HPDE6-E6E7 (cell line): ENCODE data around the gene NTN1.
"Not testable (repeated sequence)": the region's sequence is repeated elsewhere in the genome, so short reads cannot be mapped to it uniquely, and the experiment has no call there.

Source experiments
- DNase-seq: peaks from one replicate; pipeline ENCODE4 v3.0.0; 2011; ENCODE audit warnings: missing footprints; ENCODE audit errors: extremely low spot score

Gene NTN1

GRCh38 chr17:9244066-9245052 lies 223.0 kb downstream of the NTN1 start:
- no peak for DNase-seq

GRCh38 chr17:9247401-9247938 lies 226.2 kb downstream of the NTN1 start:
- no peak for DNase-seq

DNA sequence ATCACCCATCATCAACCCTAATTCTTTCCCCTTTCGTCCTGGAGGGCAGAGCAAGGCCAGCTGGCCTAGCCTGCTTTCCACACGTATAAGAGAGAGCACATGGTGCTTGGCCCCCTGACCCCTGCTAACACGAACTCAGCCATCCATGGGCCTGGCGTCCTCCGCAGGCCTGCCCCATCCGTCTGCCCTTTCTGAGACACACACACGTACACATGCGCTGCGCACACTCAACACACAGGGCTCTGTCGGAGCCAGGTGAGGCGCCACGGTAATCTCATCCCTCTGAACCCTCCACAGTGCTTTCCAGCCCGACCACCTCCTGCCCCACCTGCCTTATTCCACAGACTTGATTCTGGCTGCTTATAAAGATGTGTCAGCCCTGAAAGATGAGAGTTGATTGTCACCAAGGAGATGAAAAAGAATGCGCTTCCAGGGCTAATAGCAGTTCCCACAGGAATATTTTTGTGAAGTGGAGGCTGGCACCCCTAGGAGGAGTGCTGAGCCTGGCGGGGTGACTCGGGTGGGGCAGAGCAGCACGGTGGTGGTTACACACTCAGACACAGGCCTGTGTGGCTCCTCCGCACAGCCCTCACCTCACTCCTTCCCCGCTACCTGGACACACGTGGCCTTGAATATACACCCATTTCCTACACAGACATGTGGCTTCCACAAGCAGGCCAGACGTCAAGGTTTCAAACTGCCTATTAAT lies 228.1 kb downstream of the NTN1 start:
- DNase-seq = no peak

GRCh38 chr17:9251273-9251672 lies 230.0 kb downstream of the NTN1 start:
- DNase-seq = no peak

- DNase-seq = no peak
These were observed 232.0 kb downstream of the NTN1 start for GRCh38 chr17:9253308-9253707.

- no peak for DNase-seq
These were observed 233.5 kb downstream of the NTN1 start for GRCh38 chr17:9254841-9255240.

GRCh38 chr17:9255833-9256232 lies 234.5 kb downstream of the NTN1 start:
- no peak for DNase-seq

DNA sequence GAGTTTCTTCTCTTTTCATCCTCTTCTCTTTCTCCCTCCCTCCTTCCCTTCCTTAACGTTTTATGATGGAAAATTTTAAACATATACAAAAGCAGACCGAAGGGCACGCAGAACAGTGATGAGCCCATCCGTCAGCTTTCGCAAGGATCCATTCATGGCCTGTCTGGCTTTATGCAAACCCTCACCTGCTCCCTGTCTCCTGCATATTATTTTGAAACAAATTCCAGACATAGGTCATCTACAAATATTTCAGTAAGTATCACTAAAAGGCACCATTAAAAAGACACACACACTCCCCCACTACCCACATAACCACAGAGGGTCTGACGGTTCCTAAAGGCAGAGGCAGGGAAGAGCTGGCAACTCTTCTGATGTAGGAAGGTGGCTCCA lies 235.0 kb downstream of the NTN1 start:
- no peak for DNase-seq

DNA sequence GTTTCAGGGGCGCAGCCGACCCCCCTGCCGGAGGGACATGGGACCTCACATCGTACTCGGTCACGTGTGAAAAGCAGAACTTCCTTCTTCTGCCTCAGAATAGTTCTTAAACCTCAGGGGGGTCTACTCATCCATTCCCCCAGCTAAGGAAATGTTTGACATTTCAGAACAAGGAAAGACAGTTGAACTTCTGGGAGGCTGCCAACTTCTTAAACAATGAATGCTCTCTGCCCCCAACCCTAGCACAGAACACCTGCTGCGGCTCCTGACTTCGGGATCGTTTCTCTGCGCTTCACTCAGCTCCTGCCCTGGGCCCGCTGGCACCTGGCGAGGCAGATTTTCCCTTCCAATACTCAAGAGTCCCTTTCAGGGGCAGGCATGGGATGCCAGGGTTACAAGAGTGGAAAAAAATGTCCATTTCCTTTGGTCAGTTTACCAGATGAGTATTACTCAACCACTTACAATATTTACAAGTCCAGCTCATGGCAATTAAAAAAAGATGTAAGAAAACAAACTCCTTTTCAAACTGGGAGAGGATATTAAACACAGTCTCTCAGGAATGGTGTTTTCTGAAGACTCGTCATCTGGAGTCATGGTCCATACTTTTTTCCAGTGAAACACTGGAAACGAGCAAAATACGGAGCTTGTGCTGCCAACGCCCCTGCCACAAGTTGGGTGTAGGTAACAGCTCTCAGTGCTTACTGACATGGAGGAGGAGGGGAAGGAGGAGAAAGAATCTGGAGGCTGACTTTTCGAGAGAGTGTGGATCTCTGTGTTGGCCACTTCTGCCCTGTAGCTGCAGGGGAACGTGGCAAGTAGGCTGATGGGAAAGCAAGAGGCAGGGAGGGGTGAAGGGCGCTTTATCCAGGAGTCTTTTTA lies 235.7 kb downstream of the NTN1 start:
- DNase-seq = no peak

- not testable (repeated sequence) for DNase-seq
These were observed 236.3 kb downstream of the NTN1 start for GRCh38 chr17:9257630-9257965.

DNA sequence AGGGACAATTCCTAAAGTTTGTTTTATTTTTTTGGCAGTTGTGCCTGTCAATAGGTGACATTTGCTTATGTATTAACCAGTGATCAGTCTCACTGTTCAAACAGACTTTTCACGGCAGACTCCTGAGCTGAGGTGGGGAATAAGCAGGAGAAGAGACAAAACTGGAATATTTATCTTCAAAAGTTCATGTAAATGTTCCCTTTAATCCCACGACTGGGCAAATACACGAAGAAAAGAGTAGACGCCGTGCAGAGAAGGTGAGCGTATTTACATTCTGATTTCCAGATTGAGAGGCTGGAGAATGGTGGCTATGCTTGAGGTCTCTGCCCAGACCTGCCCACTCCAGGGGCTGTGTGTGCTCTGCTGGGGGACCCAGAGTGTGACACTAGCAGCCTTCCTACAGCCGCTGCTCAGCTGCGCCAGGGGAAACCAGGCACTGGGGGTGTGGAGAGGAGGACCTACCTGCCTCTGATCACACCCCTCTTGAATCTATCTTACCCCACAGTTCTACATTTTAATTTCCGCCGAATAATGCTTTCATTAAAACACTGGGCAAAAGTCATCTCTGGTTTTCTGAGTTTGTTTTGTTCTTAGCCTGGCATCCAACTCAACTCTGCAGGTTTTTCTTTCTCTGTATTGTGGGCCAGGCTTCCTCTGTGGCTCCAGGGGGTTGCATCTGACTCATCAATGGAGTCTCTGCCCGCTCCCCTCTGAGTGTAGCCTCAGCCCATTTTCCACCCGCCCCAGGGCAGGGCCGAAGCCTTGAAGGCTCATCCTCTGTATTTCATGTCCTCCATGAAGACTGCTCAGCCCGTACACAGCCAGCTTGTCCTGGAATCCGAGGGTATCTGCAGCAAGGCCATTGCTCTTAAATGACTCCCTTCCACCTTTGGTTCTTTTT lies 237.1 kb downstream of the NTN1 start:
- no peak for DNase-seq

DNA sequence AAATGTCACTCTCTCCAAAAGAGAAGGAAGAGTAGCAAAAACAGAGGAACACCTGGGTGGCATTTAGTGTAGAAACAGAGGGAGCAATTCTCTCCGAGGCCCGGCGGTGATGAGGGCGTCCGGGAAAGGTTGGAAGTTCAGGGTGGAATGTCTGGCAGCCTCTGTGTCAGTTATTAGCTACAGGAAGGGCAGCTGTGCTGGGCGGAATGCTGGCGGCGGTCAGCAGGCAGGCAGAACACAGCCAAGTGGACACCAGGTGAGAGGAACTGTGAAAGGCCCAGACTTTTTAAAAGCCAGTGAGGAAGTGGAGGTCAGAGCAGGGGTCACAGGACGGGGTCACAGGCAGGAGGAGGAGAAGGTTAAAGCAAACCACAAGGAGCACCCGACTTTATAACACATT lies 238.1 kb downstream of the NTN1 start:
- DNase-seq = no peak

DNA sequence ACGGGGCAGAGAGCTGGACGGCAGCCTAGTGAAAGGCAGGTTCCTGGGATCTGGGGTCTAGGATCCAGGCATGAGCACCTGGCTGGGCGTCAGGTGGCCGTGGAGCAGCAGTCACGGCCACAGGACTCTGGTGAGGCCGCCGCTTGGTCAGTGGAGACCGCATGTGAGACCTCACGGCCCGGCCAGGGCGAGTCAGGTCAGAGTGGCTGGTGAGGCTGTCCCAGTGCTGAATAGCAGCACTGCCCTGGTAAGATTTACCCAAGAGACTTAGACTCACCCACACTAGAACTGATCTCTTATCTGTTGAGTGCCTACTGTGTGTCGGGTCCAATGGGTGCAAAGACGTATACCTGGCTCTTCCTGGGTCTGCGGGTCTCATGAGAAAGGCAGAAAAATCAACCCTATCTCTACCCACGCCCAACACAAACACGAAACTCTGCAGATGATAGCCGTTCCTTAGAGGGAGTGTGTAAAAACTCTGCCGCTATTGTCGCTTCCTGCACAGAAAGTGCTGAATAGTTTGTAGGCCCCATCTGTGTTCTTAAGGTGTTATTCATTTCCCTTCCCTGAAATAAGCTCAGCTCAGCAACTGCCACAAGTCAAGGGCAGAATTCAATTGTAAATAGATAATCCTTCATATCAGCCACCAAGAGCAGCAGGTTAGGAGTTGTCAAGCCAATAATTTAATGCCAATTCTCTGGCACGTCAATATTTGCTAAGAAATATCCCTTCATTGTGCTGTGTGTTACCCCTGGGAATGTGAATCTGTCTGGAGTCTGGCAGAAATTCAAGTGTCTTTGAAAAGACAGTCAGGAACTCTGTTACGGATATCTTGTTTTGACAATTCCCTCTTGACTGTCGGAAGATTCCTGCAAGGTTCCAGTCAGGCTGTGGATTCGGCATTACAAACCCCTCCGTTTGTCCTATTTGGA lies 240.0 kb downstream of the NTN1 start:
- DNase-seq = no peak

DNA sequence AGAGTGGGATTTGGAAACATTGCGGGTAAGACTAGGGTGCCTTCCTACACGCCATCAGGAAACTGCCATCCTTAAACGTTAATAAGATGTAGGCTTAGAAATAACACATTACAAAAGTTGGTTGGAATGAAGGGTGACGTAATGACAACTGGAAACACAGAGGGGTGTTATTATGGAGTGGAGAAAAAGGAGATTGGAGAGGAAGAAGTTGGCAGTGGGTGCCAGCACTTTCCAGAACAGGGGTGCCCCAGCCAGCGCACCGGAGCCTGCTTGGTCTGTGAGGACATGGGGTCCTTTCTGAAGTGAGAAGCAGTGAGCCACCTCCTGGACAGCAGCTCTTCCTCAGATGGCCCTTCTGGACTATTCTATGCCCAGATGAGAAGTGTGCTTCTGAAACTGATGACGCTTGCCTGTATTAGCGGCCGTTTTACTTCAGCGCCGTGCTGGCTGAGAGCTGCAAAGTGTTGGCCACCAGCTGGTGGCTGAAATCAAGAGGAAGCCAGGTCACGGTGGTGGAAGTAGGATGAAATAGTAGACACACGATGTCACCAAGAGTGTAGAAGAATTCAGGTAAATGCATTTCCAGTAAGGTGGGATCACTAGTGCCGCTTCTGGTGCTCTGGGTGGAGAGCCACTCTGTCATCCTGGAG lies 244.8 kb downstream of the NTN1 start:
- DNase-seq = no peak

DNA sequence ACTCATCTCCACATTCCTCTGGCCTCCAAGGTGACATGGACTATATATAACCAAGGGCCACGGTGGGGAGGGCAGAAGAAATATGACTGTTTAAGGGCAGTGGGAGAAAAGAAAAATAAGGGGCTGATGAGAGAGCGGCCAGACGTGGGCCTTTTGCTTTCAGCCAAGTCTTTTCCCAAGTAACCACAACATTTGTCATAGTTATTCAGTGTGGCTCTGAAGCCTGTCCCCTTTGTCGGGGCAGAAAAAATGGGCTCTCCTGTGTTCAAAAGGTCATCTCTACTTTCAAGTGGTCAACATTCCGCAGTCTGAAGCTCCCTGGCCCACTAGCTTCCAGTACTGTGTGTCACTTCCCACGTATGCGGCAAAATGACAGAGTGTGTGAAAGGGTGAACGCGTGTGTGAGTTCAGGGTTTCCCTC lies 245.4 kb downstream of the NTN1 start:
- DNase-seq = no peak

- DNase-seq = no peak
These were observed 247.2 kb downstream of the NTN1 start for GRCh38 chr17:9268546-9268945.

DNA sequence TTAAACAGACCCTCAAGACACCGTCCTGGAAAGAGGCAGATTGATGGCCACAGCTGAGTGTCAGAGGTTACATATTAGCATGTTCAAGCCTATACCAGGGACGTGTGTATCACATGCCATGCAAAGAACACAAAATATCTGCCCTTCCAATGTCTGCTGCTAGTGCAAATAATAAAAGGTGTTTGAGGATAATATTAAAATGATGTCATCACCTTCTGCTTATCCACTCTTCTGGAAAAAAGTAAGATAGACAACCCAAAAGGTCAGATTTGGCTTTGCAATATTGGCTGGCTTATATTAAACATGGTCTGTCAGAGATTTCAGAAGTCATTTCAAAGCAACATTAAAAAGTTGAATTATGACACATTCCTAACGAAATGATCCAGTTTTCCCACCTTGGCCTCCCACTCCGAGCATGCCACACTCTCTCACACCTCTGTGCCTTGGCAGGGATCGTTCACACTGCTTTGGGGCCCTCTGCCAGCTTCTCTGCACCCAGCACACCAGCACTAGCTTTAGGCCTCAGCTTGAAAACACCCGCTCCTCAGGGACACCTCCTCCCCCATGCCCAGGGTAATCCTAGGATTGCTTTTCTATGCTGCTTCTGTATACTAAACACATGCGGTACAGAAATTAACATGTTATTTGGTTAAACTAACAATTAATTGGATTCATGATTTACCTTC lies 248.2 kb downstream of the NTN1 start:
- DNase-seq = no peak

DNA sequence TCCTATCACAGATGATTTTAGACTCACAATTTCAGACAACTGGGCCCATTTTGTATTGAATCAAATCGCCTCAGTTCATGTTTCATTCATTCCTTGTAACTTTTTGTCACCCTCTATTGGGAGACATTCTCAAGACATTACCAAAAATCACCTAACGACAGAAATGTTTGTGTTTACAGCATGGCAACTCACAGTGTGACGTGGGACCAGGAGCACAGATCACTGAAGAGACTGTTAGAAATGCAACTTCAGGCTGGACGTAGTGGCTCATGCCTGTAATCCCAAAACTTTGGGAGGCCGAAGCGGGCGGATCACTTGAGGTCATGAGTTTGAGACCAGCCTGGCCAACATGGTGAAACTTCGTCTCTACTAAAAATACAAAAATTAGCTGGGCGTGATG lies 249.6 kb downstream of the NTN1 start:
- DNase-seq = no peak

- DNase-seq = no peak
These were observed 250.7 kb downstream of the NTN1 start for GRCh38 chr17:9271989-9272388.
